ENCODE results near the gene ADAMTS3.

DNA sequence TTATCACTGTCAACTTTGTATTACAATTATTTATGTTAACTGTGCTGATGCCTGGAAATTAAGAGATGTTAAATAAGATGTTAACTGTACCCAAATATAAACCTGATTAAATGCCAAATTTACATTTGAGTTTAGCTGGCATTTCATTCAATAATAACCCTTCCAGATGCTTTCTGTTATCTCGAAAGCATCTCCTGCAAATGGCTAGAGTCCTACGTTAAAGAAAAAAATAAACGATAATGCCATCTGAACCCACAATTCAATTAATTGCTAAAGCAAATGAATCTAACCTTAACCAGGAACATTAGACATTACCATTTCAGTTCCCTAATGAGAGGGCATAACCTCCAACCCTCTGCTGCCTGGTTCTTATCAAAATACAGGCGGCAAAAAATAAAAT is 145.0 kb downstream of the ADAMTS3 start:
- TF ChIP-seq POLR2AphosphoS5 (IDR thresholded peaks at IDR 0.05) = no peak
- TF ChIP-seq, protein P1, sequence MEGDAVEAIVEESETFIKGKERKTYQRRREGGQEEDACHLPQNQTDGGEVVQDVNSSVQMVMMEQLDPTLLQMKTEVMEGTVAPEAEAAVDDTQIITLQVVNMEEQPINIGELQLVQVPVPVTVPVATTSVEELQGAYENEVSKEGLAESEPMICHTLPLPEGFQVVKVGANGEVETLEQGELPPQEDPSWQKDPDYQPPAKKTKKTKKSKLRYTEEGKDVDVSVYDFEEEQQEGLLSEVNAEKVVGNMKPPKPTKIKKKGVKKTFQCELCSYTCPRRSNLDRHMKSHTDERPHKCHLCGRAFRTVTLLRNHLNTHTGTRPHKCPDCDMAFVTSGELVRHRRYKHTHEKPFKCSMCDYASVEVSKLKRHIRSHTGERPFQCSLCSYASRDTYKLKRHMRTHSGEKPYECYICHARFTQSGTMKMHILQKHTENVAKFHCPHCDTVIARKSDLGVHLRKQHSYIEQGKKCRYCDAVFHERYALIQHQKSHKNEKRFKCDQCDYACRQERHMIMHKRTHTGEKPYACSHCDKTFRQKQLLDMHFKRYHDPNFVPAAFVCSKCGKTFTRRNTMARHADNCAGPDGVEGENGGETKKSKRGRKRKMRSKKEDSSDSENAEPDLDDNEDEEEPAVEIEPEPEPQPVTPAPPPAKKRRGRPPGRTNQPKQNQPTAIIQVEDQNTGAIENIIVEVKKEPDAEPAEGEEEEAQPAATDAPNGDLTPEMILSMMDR (IDR thresholded peaks at IDR 0.05; ENCODE audit: poor library complexity, severe bottlenecking) = no peak
- TF ChIP-seq SMC3 (conservative IDR thresholded peaks at IDR 0.05; ENCODE audit: poor library complexity) = no peak
